B cell (primary cell): ENCODE data around the gene THSD4. TPM values are rescaled to one million over a fixed set of nuclear protein-coding genes. Genes with fewer than 3 reads are reported as not detected.

Experiments
- ATAC-seq: fragments of 200-7000 bp; cut with Tn5 transposase; one replicate; pipeline ENCODE4 v1.10.0; 2021; ENCODE audit warnings: low read depth, mild to moderate bottlenecking, moderate number of reproducible peaks, moderate library complexity
- CTCF ChIA-PET: fragments of 350-600 bp; sonication (Branson Sonifier 250); formaldehyde crosslinking; loops from one replicate; lab custom pipeline; 2021; ENCODE audit warnings: antibody characterized with exemption, inconsistent platforms; lab: Charles Lee
- POLR2A ChIA-PET: fragments of 350-600 bp; sonication (Branson Sonifier 250); formaldehyde crosslinking; loops from one replicate; lab custom pipeline; 2021; ENCODE audit warnings: antibody characterized with exemption; lab: Charles Lee
- DNase-seq: peaks from one replicate; pipeline ENCODE4 v3.0.0; 2013
- H2AFZ ChIP-seq: 2 replicates; pipeline ENCODE4 v1.6.1; 2012; ENCODE audit warnings: mild to moderate bottlenecking, low read depth, low read length; ENCODE audit not compliant: insufficient read depth, poor library complexity, severe bottlenecking
- H3K27ac ChIP-seq, 2 donors: 1 replicate in 1 of 2; 2 replicates in 1 of 2; pipeline ENCODE4 v1.5.1; 2012 to 2013; ENCODE audit warnings: low read length in 2 of 2, mild to moderate bottlenecking in 2 of 2, moderate library complexity in 1 of 2
- H3K27me3 ChIP-seq, 4 experiments: fragments of 200-600 bp in 1 of 4; sonication (generic) in 1 of 4; replicated peaks in 1 of 4; 1 replicate in 2 of 4; 2 replicates in 2 of 4; pipeline versions ENCODE4 v1.6.1 to v1.7.0; 2013 to 2016; ENCODE audit warnings: low read length in 3 of 4, mild to moderate bottlenecking in 2 of 4, mixed read lengths in 1 of 4, moderate library complexity in 1 of 4; ENCODE audit not compliant: insufficient read depth in 4 of 4, control insufficient read depth in 3 of 4; ENCODE audit errors: control extremely low read depth in 1 of 4
- H3K36me3 ChIP-seq, 2 experiments: replicated peaks in 1 of 2; 1 replicate in 1 of 2; 2 replicates in 1 of 2; pipeline versions ENCODE4 v1.6.1 to v1.7.1; 2013; ENCODE audit warnings: low read length in 1 of 2; ENCODE audit not compliant: insufficient read depth in 2 of 2, control insufficient read depth in 1 of 2; ENCODE audit errors: control extremely low read depth in 1 of 2, extremely low read depth in 1 of 2
- H3K4me1 ChIP-seq, 2 donors: fragments of 200-600 bp in 1 of 2; sonication (generic) in 1 of 2; 1 replicate in 1 of 2; 2 replicates in 1 of 2; pipeline versions ENCODE4 v1.5.1 to v1.6.1; 2013 to 2017; ENCODE audit warnings: low read length in 2 of 2; ENCODE audit not compliant: control insufficient read depth in 2 of 2, insufficient read depth in 2 of 2
- H3K4me2 ChIP-seq: replicated peaks from 2 replicates; pipeline ENCODE3; 2012; ENCODE audit warnings: mild to moderate bottlenecking, low read depth, low read length; ENCODE audit not compliant: poor library complexity, severe bottlenecking
- H3K4me3 ChIP-seq, 5 experiments: fragments of 200-600 bp in 1 of 5; sonication (generic) in 1 of 5; 1 replicate in 3 of 5; 2 replicates in 2 of 5; pipeline versions ENCODE4 v1.5.1 to v1.7.0; 2011 to 2016; ENCODE audit warnings: low read length in 4 of 5, mild to moderate bottlenecking in 4 of 5, low read depth in 2 of 5, control low read depth in 1 of 5, moderate library complexity in 1 of 5; ENCODE audit not compliant: insufficient read depth in 1 of 5; ENCODE audit errors: control extremely low read depth in 1 of 5, extremely low read depth in 1 of 5
- H3K79me2 ChIP-seq: fragments of 200-600 bp; sonication (generic); one replicate; pipeline ENCODE4 v1.6.0; 2016; ENCODE audit warnings: low read length; ENCODE audit not compliant: control insufficient read depth, insufficient read depth
- H3K9ac ChIP-seq: fragments of 200-600 bp; sonication (generic); 2 replicates; pipeline ENCODE4 v1.6.1; 2017; ENCODE audit warnings: mild to moderate bottlenecking, low read length, moderate library complexity
- H3K9me3 ChIP-seq, 3 donors: one replicate each; pipeline versions ENCODE4 v1.6.1 to v1.7.1; 2013; ENCODE audit warnings: low read length in 2 of 3; ENCODE audit not compliant: control insufficient read depth in 2 of 3, insufficient read depth in 1 of 3; ENCODE audit errors: control extremely low read depth in 1 of 3
- H4K20me1 ChIP-seq: 2 replicates; pipeline ENCODE4 v1.6.0; 2012; ENCODE audit warnings: mild to moderate bottlenecking, low read length; ENCODE audit not compliant: insufficient read depth, control insufficient read depth, poor library complexity, severe bottlenecking
- H3K27ac Mint-ChIP-seq: one replicate; pipeline ENCODE4 v1.8.0; 2021; ENCODE audit warnings: mixed read lengths
- H3K27me3 Mint-ChIP-seq: one replicate; pipeline ENCODE4 v1.8.0; 2021; ENCODE audit warnings: mixed read lengths
- H3K4me1 Mint-ChIP-seq: one replicate; pipeline ENCODE4 v1.8.0; 2021; ENCODE audit warnings: mixed read lengths
- H3K4me3 Mint-ChIP-seq: one replicate; pipeline ENCODE4 v1.8.0; 2021; ENCODE audit warnings: mixed read lengths
- H3K9me3 Mint-ChIP-seq: one replicate; pipeline ENCODE4 v1.8.0; 2022; ENCODE audit warnings: mixed read lengths; ENCODE audit not compliant: insufficient read depth
- CTCF ChIP-seq: fragments of 200-600 bp; IDR thresholded peaks from one replicate; pipeline ENCODE4 v1.8.0; 2022; ENCODE audit warnings: antibody characterized with exemption, mild to moderate bottlenecking
- EZH2 ChIP-seq: IDR thresholded peaks from 2 replicates; pipeline ENCODE4 v1.6.1; 2012; ENCODE audit warnings: borderline replicate concordance, low read depth, mild to moderate bottlenecking, moderate library complexity, low read length; ENCODE audit not compliant: insufficient read depth, poor library complexity, severe bottlenecking
- whole genome bisulfite sequencing: methylation state at CpG from one replicate; pipeline ENCODE4 v1.1.5; 2013; ENCODE audit warnings: missing lambda C conversion rate; ENCODE audit not compliant: insufficient coverage; 5-methylcytosine and 5-hydroxymethylcytosine counted together
- intact Hi-C: fragments of 100-400 bp; cut with micrococcal nuclease; formaldehyde crosslinking; loops from one replicate; pipeline ENCODE4 v1.10.0; 2022
- polyA plus RNA-seq: library from polyadenylated mRNA; depleted of rRNA; stranded (reverse); fragments of >200 nt; gene quantifications from 2 replicates; pipeline ENCODE4 v1.2.3, GENCODE V29; 2012
- total RNA-seq, 2 donors: library from RNA; stranded (reverse); fragments of 120-200 nt in 1 of 2; gene quantifications; 1 replicate in 1 of 2; 2 replicates in 1 of 2; pipeline versions ENCODE4 v1.2.3 to v1.2.4, GENCODE V29; 2013 to 2022

Gene THSD4
- total and polyA plus RNA-seq, 2 donors (not counting 1 experiment from before 2014, with no cell fraction given), result not detected

GRCh38 chr15:71626596-71627088 lies 511.4 kb downstream of the THSD4 start:
- Histone ChIP-seq H3K4me3 (no peak overlapping the region), H2AFZ (no peak overlapping the region), H3K4me2 (no peak overlapping the region), H3K27me3 (peaks cover 0 to 6% (median under 1%) of the 10 kb centered on the region in 4 experiments), H3K4me1 (no peaks in the 10 kb centered on the region), H3K36me3 (no peaks in the 10 kb centered on the region), H3K9me3 (no peaks in the 10 kb centered on the region), H4K20me1 (no peaks in the 10 kb centered on the region), H3K9ac (no peak overlapping the region), H3K27ac (no peak overlapping the region), H3K79me2 (no peaks in the 10 kb centered on the region)
- ChIA-PET POLR2A (no interaction called here), CTCF (no interaction called here)
- no CpG with 5 or more reads among the region's 4 CpGs for WGBS
- ATAC-seq (no peak), DNase-seq (no peak)
- Mint-ChIP-seq H3K4me3 (no peak overlapping the region), H3K27me3 (peaks cover 30% of the 10 kb centered on the region), H3K27ac (no peak overlapping the region), H3K4me1 (no peaks in the 10 kb centered on the region), H3K9me3 (no peaks in the 10 kb centered on the region)
- TF ChIP-seq CTCF (no peak), EZH2 (no peak)
- intact Hi-C loops, result no loop called here

- H3K27ac ChIP-seq, result no peak overlapping the region
- Mint-ChIP-seq H3K4me1 (no peaks in the 10 kb centered on the region), H3K27me3 (peaks cover 28% of the 10 kb centered on the region), H3K4me3 (no peak overlapping the region), H3K27ac (no peak overlapping the region), H3K9me3 (no peaks in the 10 kb centered on the region)
- no peaks in the 10 kb centered on the region for H3K79me2 ChIP-seq
- H3K4me3 ChIP-seq, result no peak overlapping the region
- no peaks in the 10 kb centered on the region for H4K20me1 ChIP-seq
- H3K9ac ChIP-seq, result no peak overlapping the region
- H2AFZ ChIP-seq, result no peak overlapping the region
- CTCF ChIA-PET, result interaction anchor here (0.6 kb wide), 1 partner anchor 1988 kb away, joined by 3 read pairs; no protein-coding TSS in a partner anchor
- no peaks in the 10 kb centered on the region for H3K9me3 ChIP-seq
- 78% methylated on average over 1 of the region's 2 CpGs for WGBS
- DNase-seq (no peak), ATAC-seq (no peak)
- no peak overlapping the region for H3K4me2 ChIP-seq
- H3K27me3 ChIP-seq, result peaks cover 0 to 6% (median 3%) of the 10 kb centered on the region in 4 experiments
- no peak for TF ChIP-seq EZH2
- no peak for TF ChIP-seq CTCF
- H3K4me1 ChIP-seq, result no peaks in the 10 kb centered on the region
- H3K36me3 ChIP-seq, result no peaks in the 10 kb centered on the region
- intact Hi-C loops, result no loop called here
- POLR2A ChIA-PET, result no interaction called here
Measured at GRCh38 chr15:71627188-71627587, 511.9 kb downstream of the THSD4 start.
